KMS-11 (cell line): ENCODE data around the gene DOK7.

ENCODE experiments used
- H2AFZ ChIP-seq: fragments of 200-600 bp; sonication (generic); 2 replicates; pipeline ENCODE4 v1.6.1; 2016; ENCODE audit warnings: antibody characterized with exemption, mixed run types, low read depth
- H3K27ac ChIP-seq: fragments of 200-600 bp; sonication (generic); 2 replicates; pipeline ENCODE4 v1.6.1; 2016; ENCODE audit warnings: mild to moderate bottlenecking, mixed run types
- H3K27me3 ChIP-seq: fragments of 200-600 bp; sonication (generic); 2 replicates; pipeline ENCODE4 v1.6.1; 2017; ENCODE audit warnings: mild to moderate bottlenecking, low read depth, mixed run types, moderate library complexity; ENCODE audit not compliant: insufficient read depth
- H3K36me3 ChIP-seq: fragments of 200-600 bp; sonication (generic); 2 replicates; pipeline ENCODE4 v1.6.1; 2017; ENCODE audit warnings: mild to moderate bottlenecking, mixed run types; ENCODE audit not compliant: insufficient read depth
- H3K4me1 ChIP-seq: fragments of 200-600 bp; sonication (generic); 2 replicates; pipeline ENCODE4 v1.6.1; 2016; ENCODE audit warnings: mild to moderate bottlenecking, low read depth, mixed run types; ENCODE audit not compliant: poor library complexity, severe bottlenecking
- H3K4me2 ChIP-seq: fragments of 200-600 bp; sonication (generic); 2 replicates; pipeline ENCODE4 v1.7.0; 2016; ENCODE audit warnings: mild to moderate bottlenecking, mixed run types
- H3K4me3 ChIP-seq: fragments of 200-600 bp; sonication (generic); IDR thresholded peaks from 2 replicates; pipeline ENCODE4 v1.6.1; 2017; ENCODE audit warnings: low read depth, low read length, mixed read lengths; ENCODE audit not compliant: insufficient read depth
- H3K79me2 ChIP-seq: fragments of 200-600 bp; sonication (generic); 2 replicates; pipeline ENCODE4 v1.6.1; 2016; ENCODE audit warnings: low read depth, mixed run types; ENCODE audit not compliant: insufficient read depth
- H3K9ac ChIP-seq: fragments of 200-600 bp; sonication (generic); 2 replicates; pipeline ENCODE4 v1.6.1; 2016; ENCODE audit warnings: mild to moderate bottlenecking, mixed run types
- H4K20me1 ChIP-seq: fragments of 200-600 bp; sonication (generic); 2 replicates; pipeline ENCODE4 v1.6.1; 2016; ENCODE audit warnings: mild to moderate bottlenecking, mixed run types; ENCODE audit not compliant: insufficient read depth
- TF ChIP-seq, protein P1 (sequence below): fragments of 200-600 bp; sonication (generic); conservative IDR thresholded peaks from 2 replicates; pipeline ENCODE4 v1.6.1; 2017; ENCODE audit warnings: low read depth, mild to moderate bottlenecking, antibody characterized with exemption, low read length, moderate library complexity, mixed read lengths

Gene DOK7

DNA sequence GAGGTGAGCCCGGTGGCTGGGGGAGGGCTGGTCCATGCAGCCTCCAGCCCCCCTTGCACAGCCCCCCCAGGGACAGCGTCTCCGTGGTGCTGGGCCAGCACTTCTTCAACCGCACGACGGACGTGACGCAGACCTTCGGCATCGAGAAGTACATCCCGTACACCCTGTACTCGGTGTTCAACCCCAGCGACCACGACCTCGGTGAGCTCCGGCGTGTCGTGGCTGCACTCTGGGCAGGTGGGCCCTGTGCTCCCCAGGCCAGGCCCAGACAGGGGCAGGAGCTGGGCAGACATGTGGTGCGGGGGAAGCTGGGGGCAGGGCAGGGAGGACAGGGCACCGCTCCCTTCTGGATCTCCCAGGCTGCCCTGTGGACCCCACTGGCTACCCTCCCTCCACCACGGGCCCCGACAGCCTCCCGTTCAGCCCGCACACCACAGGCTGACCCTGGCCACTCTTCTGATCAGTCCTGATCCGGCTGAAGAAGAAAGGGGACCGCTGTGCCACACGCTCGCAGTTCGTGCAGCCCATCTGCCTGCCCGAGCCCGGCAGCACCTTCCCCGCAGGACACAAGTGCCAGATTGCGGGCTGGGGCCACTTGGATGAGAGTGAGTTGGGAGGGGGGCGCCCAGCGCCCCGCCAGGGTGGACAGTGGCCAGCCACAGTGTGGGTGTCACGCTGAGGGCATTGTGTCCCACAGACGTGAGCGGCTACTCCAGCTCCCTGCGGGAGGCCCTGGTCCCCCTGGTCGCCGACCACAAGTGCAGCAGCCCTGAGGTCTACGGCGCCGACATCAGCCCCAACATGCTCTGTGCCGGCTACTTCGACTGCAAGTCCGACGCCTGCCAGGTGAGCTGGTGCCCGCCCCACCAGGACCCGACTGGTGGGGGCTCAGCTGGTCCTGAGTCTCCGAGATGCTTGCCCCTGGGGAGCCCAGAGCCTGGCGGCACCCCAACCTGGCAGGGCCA lies 15.4 kb upstream of the DOK7 start:
- no peak overlapping the region for H3K4me3 ChIP-seq
- H3K27me3 ChIP-seq = peaks cover 7% of the 10 kb centered on the region; the same call in 1 of the 2 replicates
- H4K20me1 ChIP-seq = no peaks in the 10 kb centered on the region
- H3K4me2 ChIP-seq = no peak overlapping the region
- H3K36me3 ChIP-seq = no peaks in the 10 kb centered on the region
- no peaks in the 10 kb centered on the region for H3K79me2 ChIP-seq
- no peak overlapping the region for H3K27ac ChIP-seq
- H3K9ac ChIP-seq = no peak overlapping the region
- TF ChIP-seq, protein P1, sequence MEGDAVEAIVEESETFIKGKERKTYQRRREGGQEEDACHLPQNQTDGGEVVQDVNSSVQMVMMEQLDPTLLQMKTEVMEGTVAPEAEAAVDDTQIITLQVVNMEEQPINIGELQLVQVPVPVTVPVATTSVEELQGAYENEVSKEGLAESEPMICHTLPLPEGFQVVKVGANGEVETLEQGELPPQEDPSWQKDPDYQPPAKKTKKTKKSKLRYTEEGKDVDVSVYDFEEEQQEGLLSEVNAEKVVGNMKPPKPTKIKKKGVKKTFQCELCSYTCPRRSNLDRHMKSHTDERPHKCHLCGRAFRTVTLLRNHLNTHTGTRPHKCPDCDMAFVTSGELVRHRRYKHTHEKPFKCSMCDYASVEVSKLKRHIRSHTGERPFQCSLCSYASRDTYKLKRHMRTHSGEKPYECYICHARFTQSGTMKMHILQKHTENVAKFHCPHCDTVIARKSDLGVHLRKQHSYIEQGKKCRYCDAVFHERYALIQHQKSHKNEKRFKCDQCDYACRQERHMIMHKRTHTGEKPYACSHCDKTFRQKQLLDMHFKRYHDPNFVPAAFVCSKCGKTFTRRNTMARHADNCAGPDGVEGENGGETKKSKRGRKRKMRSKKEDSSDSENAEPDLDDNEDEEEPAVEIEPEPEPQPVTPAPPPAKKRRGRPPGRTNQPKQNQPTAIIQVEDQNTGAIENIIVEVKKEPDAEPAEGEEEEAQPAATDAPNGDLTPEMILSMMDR = no peak
- H3K4me1 ChIP-seq = no peaks in the 10 kb centered on the region
- H2AFZ ChIP-seq = no peak overlapping the region

DNA sequence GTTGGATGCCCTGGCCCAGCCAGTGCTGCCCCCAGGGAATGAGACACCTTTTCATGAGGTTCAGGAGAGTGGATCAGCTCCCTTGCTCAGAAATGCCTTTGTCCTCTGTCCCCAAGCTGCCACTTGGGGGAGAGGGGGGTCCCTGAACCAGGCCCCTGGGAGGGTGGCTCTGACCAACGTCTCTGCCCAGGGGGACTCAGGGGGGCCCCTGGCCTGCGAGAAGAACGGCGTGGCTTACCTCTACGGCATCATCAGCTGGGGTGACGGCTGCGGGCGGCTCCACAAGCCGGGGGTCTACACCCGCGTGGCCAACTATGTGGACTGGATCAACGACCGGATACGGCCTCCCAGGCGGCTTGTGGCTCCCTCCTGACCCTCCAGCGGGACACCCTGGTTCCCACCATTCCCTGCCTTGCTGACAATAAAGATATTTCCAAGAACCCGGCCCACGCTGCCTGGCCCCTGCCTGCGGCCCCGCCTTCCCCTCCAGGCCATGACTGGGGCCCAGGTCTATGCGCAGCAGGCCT lies 14.0 kb upstream of the DOK7 start:
- H3K36me3 ChIP-seq = no peaks in the 10 kb centered on the region
- no peak overlapping the region for H3K4me2 ChIP-seq
- peaks cover 7% of the 10 kb centered on the region; the same call in 1 of the 2 replicates for H3K27me3 ChIP-seq
- TF ChIP-seq, protein P1 = no peak
- H3K9ac ChIP-seq = no peak overlapping the region
- no peak overlapping the region for H2AFZ ChIP-seq
- H3K27ac ChIP-seq = no peak overlapping the region
- no peaks in the 10 kb centered on the region for H4K20me1 ChIP-seq
- no peak overlapping the region for H3K4me3 ChIP-seq
- no peaks in the 10 kb centered on the region for H3K4me1 ChIP-seq
- H3K79me2 ChIP-seq = no peaks in the 10 kb centered on the region

DNA sequence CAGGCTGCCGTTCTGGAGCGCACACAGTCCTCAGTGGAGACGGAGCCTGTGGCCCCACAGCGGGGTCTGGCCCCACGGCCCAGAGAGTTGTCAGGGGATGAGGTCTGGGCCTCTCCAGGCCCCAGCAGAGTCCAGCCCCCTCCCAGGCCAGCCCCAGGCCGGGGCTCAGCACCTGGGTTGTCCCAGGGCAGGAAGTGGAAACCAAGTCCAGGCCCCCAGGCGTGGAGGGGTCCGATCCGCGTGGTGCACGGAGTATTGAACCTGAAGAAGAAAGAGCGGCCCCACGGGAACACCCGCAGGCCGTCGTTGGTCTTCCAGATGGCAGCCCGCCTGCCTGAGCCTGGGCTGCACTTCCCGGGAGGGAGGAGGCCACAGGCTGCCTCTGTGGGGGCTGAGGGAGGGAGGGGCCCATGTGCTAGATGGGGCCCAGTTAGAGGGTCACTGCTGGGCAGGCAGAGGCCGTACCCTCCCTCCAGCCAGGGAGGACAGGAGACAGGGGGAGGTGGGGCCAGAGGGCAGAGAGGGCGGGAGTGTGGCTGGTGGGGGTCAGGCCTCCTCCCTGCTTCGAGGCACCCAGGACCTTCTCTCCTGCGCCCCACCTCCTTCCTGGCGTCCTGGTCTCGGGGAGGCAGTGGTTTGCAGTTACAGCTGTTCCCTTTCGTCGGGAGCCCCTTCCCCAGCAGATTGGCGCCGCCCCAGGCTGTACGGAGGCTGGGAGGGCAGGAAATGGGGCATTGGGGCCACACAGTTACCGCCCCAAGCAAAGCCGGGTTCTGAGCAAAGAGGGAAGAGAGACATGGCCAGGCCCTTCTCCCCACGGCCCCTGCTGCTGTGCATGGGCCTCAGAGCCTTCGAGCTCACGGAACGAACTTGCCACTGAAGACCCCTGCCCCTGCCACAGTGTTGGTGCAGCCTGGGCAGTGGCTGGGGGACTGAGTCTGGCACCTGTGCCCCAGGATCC lies 13.3 kb upstream of the DOK7 start:
- Histone ChIP-seq H3K4me1 (no peaks in the 10 kb centered on the region), H3K36me3 (no peaks in the 10 kb centered on the region), H2AFZ (no peak overlapping the region), H3K27ac (no peak overlapping the region), H4K20me1 (no peaks in the 10 kb centered on the region), H3K27me3 (0 out of 2 replicates have a peak, but pooled peaks cover 4% of the 10 kb centered on the region), H3K4me2 (no peak overlapping the region), H3K79me2 (no peaks in the 10 kb centered on the region), H3K9ac (no peak overlapping the region), H3K4me3 (no peak overlapping the region)
- TF ChIP-seq, protein P1 = no peak

DNA sequence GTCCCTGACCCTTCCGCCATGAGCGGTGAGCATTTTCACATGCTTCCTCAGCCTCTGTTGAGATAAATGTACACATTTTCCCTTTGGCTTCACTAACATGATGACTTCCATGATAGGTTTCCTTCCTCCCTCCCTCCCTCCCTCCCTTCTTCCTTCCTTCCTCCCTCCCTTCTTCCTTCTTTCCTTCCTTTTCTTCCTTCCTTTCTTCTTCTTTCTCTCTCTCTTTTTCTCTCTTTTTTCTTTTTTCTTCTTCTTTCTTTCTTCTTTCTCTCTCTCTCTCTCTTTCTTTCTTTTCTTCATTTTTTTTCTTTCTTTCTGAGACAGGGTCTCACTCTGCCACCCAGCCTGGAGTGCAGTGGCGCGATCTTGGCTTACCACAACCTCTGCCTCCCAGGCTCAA lies 12.5 kb upstream of the DOK7 start:
- H3K27ac ChIP-seq = no peak overlapping the region
- H3K9ac ChIP-seq = no peak overlapping the region
- H3K4me3 ChIP-seq = no peak overlapping the region

More for the DNA sequence above, 12.5 kb upstream of the DOK7 start:
- H4K20me1 ChIP-seq = no peaks in the 10 kb centered on the region
- TF ChIP-seq, protein P1 = no peak
- no peak overlapping the region for H2AFZ ChIP-seq
- no peaks in the 10 kb centered on the region for H3K36me3 ChIP-seq
- no peaks in the 10 kb centered on the region for H3K79me2 ChIP-seq
- no peak overlapping the region for H3K4me2 ChIP-seq
- H3K4me1 ChIP-seq = no peaks in the 10 kb centered on the region
- H3K27me3 ChIP-seq = 0 out of 2 replicates have a peak, but pooled peaks cover 4% of the 10 kb centered on the region
